Inflammatory macrophage treated with lipopolysaccharide for 1 hour (primary cell): Measurements from ENCODE around the gene CD300LF.
A peak's percentile ranks its signal among the peaks of the same experiment; 100 is the strongest.

Experiments
- DNase-seq, 2 donors: peaks; one replicate each; pipeline ENCODE4 v3.0.0-alpha.2; 2020 to 2022

Gene CD300LF

GRCh38 chr17:74745548-74746177 lies 32.9 kb upstream of the CD300LF start:
- no peak for DNase-seq

DNA sequence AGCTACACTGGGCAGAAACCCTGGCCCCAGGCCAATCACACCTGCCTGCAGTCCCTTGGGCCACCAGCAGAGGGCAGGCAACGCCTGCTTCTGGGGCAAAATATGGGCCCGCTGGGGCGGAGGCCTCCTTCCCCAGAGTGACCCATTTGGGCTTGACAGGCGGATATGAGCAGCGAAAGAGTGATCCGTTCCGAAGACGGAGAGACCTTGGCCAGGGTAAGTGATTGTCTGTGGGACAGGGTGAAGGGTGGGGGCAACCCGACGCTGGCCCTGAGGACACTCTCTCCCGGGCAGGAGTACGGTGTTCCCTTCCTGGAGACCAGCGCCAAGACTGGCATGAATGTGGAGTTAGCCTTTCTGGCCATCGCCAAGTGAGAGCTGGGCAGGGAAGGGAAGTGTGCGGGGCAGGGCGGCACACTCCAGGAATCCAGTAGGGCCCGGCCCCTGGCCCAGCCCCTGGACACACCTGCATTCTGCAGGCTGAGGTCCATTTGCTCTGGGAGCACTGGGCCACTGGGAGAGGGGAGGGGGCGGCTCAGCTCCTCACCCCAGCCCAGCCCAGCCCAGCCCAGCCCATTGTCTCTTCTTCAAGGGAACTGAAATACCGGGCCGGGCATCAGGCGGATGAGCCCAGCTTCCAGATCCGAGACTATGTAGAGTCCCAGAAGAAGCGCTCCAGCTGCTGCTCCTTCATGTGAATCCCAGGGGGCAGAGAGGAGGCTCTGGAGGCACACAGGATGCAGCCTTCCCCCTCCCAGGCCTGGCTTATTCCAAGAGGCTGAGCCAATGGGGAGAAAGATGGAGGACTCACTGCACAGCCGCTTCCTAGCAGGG lies 32.2 kb upstream of the CD300LF start:
- peak; percentile 39 to 94 for DNase-seq

- DNase-seq: no peak
Measured at GRCh38 chr17:74744349-74744713, 31.6 kb upstream of the CD300LF start.

DNA sequence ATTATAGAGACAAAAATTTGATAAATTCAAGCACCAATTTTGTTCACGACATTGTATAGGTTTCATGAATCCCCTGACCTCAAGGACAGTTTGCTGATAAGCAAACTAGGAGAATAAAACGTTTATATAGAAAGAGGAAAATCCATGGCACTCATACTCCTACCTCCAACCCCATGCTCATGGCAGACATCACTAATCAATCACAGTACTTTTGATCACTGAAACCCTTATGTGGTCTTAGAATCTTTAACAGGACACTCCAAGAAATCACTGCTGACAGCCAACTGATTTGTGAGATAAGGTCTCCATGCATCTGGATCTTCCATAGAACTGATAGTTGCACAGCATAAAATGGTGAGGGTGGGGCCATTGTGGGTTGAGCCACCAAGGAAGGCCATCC lies 31.0 kb upstream of the CD300LF start:
- DNase-seq: no peak

GRCh38 chr17:74742978-74743545 lies 30.3 kb upstream of the CD300LF start:
- no peak for DNase-seq

DNA sequence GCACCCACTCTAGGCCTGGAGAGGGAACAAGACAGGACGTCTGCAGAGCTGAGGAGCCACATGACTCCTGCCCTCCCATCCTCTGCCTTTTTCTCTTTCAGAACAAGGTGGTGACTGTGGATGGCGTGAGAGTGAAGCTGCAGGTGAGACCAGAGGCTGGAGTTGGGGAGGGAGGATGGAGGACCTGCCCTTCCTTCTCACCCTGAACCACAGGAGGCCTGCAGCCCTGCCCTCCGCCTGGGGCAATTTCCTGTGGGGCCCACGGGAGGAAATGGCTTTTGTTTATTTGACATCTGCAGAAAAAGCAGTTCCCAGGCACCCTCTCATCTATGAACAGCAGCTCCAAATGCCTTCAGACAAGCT lies 29.4 kb upstream of the CD300LF start:
- DNase-seq: no peak

- DNase-seq: no peak
Measured at GRCh38 chr17:74740641-74741387, 28.1 kb upstream of the CD300LF start.

DNA sequence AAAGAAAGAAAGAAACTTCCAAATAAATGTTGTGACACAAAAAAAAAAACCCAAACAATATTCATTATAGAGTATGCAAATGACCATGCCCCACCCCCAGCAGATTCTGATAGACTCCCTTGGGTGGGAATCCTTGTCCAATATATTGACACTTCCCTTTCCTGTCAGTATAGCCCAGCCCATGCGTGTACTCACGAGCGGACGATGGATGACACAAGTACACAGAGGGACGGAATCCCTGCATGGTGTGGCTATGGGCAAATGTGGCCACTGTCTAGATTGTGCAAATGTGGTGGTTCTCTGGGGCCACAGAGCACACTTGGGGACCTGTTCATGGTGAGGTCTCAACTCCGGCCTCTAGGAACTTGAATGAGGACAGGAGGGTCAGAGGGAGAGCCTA lies 27.4 kb upstream of the CD300LF start:
- DNase-seq: peak in 1 of 2 donors; percentile 44

DNA sequence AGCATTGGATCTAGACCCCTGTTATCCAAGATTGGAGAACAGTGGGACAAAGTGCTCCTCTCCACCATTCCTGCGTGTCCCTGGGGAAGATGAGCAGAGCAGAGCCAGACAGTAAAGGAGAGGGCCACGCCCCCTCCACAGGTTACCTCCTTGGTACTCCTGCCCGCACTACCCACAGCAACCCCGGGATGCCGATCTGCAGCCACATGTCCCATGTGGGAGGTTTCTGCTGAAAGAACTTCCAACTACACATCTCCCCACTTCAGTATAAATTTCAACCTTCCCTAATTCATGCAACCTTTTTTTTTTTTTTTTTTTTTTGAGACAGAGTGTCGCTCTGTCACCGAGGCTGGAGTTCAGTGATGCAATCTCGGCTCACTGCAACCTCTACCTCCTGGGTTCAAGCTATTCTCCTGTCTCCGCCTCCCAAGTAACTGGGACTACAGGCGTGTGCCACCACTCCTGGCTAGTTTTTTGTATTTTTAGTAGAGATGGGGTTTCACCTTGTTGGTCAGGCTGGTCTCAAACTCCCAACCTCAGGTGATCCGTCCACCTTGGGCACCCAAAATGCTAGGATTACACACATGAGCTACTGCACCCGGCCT lies 26.6 kb upstream of the CD300LF start:
- DNase-seq: no peak

- no peak for DNase-seq
Measured at GRCh38 chr17:74738051-74738996, 25.6 kb upstream of the CD300LF start.

DNA sequence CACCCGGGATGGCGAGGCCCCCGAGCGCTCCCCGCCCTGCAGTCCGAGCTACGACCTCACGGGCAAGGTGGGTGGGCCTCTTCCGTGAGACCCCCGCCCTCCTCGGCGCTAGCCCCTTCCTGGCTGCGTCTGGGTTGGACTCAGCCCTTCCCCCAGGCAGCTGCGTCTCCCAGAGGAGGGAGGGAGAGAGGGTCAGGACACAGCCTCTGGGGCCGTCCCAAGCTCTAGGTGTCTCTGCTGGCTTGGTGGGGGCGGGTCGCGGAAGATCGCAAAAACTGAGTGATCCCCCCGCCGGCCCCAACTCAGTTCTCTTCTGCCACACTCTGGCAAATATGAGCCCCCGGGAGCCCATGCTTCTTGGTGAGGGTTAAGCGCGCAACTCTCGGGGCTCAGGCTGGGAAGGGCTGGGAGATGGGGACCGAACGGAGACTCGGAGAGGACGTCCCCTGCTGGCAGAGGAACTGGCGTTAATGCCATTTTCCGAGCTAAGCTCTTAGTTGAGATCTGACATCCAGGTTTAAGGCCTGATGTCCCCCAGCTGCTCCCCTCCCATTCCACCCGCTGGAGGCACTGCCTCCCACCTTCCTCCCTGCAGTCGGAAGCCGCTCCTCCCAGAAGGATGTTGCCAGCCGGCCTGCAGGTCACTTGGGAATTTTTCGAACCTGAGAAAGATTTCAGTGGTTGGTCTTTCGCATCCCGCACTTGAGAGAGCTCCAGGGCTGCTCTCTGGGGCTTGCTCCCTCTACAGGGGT lies 24.8 kb upstream of the CD300LF start:
- DNase-seq: peak in 1 of 2 donors; percentile 65

- peak in 1 of 2 donors; percentile 45 for DNase-seq
Measured at GRCh38 chr17:74736513-74737298, 24.0 kb upstream of the CD300LF start, which contains the start of gene RAB37. TSS of gene RAB37 (plus strand) at chr17:74737256. CDS start at chr17:74737273, 17 bp downstream.

DNA sequence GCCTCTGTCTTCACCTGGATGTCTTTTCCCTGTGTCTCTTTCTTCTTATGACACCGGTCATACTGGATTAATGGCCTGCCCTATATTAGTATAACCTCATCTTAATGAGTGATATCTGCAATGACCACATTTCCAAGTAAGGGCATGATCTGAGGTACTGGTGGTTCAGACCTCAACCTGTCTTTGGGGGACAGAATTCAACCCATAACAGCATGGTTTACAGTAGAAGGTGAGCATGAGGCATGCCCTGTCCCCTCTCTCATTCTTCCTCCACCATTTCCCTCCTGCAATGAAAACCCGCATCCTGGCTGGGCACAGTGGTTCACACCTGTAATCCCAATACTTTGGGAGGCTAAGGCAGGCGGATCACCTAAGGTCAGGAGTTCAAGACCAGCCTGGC lies 21.5 kb upstream of the CD300LF start:
- DNase-seq: no peak

DNA sequence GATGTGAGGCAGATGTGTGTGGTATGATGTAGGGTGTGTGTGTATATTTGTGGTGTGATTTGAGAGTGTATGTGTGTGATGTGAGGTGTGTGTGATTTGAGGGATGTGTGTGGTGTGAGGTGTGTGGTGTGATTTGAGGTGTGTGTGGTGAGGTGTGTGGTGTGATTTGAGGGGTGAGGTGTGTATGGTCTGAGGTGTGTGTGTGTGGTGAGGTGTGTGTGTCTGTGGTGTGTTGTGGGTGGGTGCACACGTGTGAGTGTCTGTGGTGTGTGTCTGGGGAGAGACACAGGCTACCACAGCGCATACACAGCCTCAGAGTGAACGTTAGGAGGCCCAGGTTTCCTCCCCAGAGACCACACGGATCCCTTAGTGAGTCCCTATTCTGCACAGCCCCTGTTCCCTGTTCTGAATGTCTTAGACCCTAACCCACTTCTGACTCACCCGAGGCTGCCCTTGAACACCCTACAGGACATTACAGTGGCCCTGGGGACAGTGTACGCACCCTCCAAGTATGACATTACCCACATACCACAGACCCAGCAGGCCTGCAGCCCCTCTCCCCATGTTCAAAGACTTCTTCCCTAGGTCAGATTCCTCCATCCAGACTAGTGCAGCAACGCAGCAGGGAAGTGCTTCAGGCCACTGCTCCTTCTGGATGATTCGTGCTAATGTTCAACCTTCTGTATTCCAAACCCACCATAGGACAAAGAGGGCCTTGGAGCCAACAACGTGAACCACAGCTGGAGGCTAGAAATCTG lies 20.8 kb upstream of the CD300LF start:
- no peak for DNase-seq

DNA sequence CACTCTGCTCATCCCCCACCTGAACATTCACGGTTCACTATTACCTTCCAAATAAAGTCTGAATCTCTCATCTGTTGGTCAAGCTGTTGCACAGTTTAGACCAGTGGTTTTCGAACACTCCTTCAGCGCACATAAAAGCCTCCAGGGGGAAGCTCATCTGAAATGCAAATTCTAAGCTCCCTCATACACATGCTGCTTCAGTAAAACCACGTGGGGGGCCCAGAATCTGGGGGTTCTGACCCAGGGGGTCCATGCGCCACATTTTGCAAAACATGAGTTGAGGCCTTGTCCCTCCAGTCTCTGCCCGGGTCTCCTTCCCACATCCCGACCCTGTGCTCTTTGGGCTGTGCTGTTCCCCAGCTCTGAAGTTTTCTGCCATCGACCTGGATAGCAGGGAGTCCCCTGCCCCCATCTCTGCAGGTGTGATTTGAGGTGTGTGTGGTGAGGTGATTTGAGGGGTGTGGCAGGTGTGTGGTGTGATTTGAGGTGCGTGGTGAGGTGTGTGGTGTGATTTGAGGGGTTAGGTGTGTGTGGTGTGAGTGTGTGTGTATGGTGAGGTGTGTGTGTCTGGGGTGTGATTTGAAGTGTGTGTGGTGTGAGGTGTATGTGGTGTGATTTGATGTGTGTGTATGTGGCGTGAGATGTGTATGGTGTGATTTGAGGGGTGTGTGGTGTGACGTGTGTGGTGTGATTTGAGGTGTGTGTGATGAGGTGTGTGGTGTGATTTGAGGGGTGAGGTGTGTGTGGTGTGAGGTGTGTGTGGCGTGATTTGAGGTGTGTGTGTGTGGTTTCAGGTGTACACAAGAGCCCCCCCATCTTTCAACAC lies 19.5 kb upstream of the CD300LF start:
- no peak for DNase-seq

GRCh38 chr17:74731347-74731605 lies 18.6 kb upstream of the CD300LF start:
- DNase-seq: no peak

DNA sequence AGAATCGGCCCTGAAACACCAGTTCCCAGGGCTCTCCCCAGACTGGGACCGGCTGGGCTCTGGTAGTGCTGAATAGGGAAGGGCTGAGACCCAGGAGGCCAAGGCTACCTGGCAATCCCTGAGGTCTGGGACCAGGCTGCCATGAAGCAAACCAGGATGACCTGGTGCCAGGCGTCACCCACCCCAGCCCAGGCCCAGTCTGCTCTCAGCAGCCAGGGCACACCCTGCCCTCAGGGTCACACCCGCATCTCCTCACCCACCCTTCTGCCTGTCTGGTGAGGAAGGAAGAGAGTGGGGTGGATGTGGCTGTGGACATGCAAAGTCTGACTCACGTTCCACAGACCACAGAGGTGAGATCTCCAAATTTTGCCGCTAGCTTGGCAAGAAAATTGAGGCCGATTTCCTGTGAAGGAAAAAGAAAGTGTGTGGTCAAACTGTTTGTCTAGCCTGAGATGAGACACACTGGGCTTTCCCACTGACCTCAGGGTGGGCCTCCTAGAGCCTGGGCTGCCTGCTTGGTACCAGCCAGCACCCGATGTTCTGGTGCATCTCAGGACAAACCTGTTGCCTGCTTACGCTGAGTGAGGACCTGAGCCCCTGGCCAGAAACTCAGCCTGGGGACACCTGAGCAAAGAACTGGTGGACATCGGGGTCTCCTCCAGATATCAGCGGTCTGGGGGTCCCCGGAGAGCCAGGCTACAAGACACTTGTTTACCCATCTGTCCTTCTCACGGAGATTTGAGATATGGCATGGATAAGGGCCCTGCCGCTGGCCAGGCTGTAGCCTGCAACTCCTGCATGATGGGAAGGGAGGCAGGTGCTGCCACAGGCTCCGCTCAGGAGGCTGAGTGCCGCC lies 18.0 kb upstream of the CD300LF start:
- no peak for DNase-seq

DNA sequence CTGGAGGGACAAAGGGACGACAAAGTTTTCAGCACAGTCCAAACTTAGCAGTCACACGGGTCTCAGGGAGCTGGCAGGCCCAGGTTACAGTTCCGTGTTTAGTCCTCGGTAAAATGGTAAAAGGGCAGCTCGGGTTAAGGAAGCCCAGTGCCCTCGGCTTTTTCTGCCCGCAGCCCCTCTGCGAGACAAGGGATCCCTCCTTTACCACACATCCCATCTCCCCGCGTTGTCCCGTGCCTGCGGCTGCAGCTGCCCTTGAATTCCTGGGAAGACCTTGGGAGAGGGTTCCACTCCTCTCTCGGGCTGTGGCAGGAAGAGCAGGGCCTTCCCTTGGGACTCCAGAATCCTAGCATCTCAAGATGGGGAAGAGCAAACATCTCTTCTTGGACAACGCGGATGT lies 17.1 kb upstream of the CD300LF start:
- no peak for DNase-seq
